Stimulated activated CD4-positive, alpha-beta T cell treated with anti-CD3 and anti-CD28 coated beads, Interleukin-1b, Interleukin-23, amount 100 ng/mL, for 4 hours (primary cell): Measurements from ENCODE around the gene TIMP1.
A peak's percentile ranks its signal among the peaks of the same experiment; 100 is the strongest.

ENCODE experiments used
- DNase-seq, 2 donors: peaks; one replicate each; pipeline ENCODE4 v3.0.0-alpha.2; 2020; ENCODE audit warnings: low read depth in 2 of 2

The TIMP1 gene

GRCh38 chrX:47581731-47582647, at the start of gene TIMP1:
Gene TIMP1 (plus strand): TSS chrX:47582436. CDS start chrX:47583416, 980 bp downstream.
- DNase-seq: peak; percentile 65 to 74

- no peak for DNase-seq
These were observed 42.4 kb upstream of the TIMP1 start for GRCh38 chrX:47539860-47540259.

GRCh38 chrX:47540754-47541538, 41.3 kb upstream of the TIMP1 start:
- no peak for DNase-seq

GRCh38 chrX:47543496-47543895, 38.7 kb upstream of the TIMP1 start:
- no peak for DNase-seq

- DNase-seq: peak; percentile 62 to 67
These were observed 26.1 kb upstream of the TIMP1 start for GRCh38 chrX:47556045-47556623.

GRCh38 chrX:47558436-47558835, 23.8 kb upstream of the TIMP1 start:
- no peak for DNase-seq

GRCh38 chrX:47560179-47560933, 21.9 kb upstream of the TIMP1 start:
- DNase-seq: no peak

- DNase-seq: peak; percentile 81 to 88
These were observed 21.1 kb upstream of the TIMP1 start, which contains the start of gene ARAF for GRCh38 chrX:47560934-47561658. Gene ARAF (plus strand): TSS chrX:47561205. CDS start chrX:47562968, 1,763 bp downstream.

- no peak for DNase-seq
These were observed 20.5 kb upstream of the TIMP1 start for GRCh38 chrX:47561659-47562151.

- DNase-seq: no peak
These were observed 19.5 kb upstream of the TIMP1 start for GRCh38 chrX:47562615-47563243.

GRCh38 chrX:47563801-47564315, 18.4 kb upstream of the TIMP1 start:
- DNase-seq: no peak

- DNase-seq: no peak
These were observed 17.7 kb upstream of the TIMP1 start for GRCh38 chrX:47564438-47565085.

GRCh38 chrX:47566841-47567240, 15.4 kb upstream of the TIMP1 start:
- no peak for DNase-seq

GRCh38 chrX:47568656-47569295, 13.5 kb upstream of the TIMP1 start:
- peak in 1 of 2 donors; percentile 27 for DNase-seq

- no peak for DNase-seq
These were observed 11.4 kb upstream of the TIMP1 start for GRCh38 chrX:47570794-47571193.

GRCh38 chrX:47571215-47571614, 11.0 kb upstream of the TIMP1 start:
- no peak for DNase-seq

- DNase-seq: no peak
These were observed 10.3 kb upstream of the TIMP1 start for GRCh38 chrX:47571896-47572295.

GRCh38 chrX:47572773-47573340, 9.4 kb upstream of the TIMP1 start:
- no peak for DNase-seq
